ENCODE results near the gene ZNF629. TPM values are rescaled to one million over a fixed set of nuclear protein-coding genes. Genes with fewer than 3 reads are reported as not detected.

Gene ZNF629
- total RNA-seq, 1 experiment from 2014 or later, result 25.3 TPM

GRCh38 chr16:30738984-30739951, 47.7 kb downstream of the ZNF629 start:
- H3K9me3 ChIP-seq (ENCODE audit: low read depth, low read length, poor library complexity, severe bottlenecking), result no peaks in the 10 kb centered on the region
- no peaks in the 10 kb centered on the region for H3K27me3 ChIP-seq (replicated peaks; ENCODE audit: insufficient read depth, low read depth, low read length, poor library complexity)
- no peaks in the 10 kb centered on the region for H3K4me1 ChIP-seq (ENCODE audit: insufficient read depth, low read length, poor library complexity, severe bottlenecking)
- no TSS peak for BruUV-seq (replicated peaks)
- ChIA-PET CTCF (no interaction called here), POLR2A (ENCODE audit: low non-redundant PET) (no interaction called here)
- no peak overlapping the region for H3K27ac ChIP-seq (ENCODE audit: low read depth, low read length, poor library complexity, severe bottlenecking)
- intact Hi-C loops (cut with micrococcal nuclease; ENCODE audit: unreplicated experiment), result no loop called here
- TF ChIP-seq EZH2 (IDR thresholded peaks at IDR 0.05; ENCODE audit: borderline replicate concordance, low read depth, low read length, poor library complexity, severe bottlenecking), result no peak
- TF ChIP-seq, protein P1, sequence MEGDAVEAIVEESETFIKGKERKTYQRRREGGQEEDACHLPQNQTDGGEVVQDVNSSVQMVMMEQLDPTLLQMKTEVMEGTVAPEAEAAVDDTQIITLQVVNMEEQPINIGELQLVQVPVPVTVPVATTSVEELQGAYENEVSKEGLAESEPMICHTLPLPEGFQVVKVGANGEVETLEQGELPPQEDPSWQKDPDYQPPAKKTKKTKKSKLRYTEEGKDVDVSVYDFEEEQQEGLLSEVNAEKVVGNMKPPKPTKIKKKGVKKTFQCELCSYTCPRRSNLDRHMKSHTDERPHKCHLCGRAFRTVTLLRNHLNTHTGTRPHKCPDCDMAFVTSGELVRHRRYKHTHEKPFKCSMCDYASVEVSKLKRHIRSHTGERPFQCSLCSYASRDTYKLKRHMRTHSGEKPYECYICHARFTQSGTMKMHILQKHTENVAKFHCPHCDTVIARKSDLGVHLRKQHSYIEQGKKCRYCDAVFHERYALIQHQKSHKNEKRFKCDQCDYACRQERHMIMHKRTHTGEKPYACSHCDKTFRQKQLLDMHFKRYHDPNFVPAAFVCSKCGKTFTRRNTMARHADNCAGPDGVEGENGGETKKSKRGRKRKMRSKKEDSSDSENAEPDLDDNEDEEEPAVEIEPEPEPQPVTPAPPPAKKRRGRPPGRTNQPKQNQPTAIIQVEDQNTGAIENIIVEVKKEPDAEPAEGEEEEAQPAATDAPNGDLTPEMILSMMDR (conservative IDR thresholded peaks at IDR 0.05; ENCODE audit: low read depth, low read length), result no peak
- no peak for DNase-seq (ENCODE audit: low spot score)
- peaks cover 69% of the 10 kb centered on the region for H3K36me3 ChIP-seq (ENCODE audit: insufficient read depth, low read length, poor library complexity, severe bottlenecking)
- no peak overlapping the region for H3K4me3 ChIP-seq (ENCODE audit: low read depth, low read length, poor library complexity, severe bottlenecking)

- no peak overlapping the region for H3K4me3 ChIP-seq (ENCODE audit: low read depth, low read length, poor library complexity, severe bottlenecking)
- no peak overlapping the region for H3K27ac ChIP-seq (ENCODE audit: low read depth, low read length, poor library complexity, severe bottlenecking)
- H3K9me3 ChIP-seq (ENCODE audit: low read depth, low read length, poor library complexity, severe bottlenecking), result no peaks in the 10 kb centered on the region
- H3K4me1 ChIP-seq (ENCODE audit: insufficient read depth, low read length, poor library complexity, severe bottlenecking), result no peaks in the 10 kb centered on the region
- POLR2A ChIA-PET (ENCODE audit: low non-redundant PET), result no interaction called here
- BruUV-seq (replicated peaks), result TSS peak; percentile 26
- CTCF ChIA-PET, result no interaction called here
- H3K36me3 ChIP-seq (ENCODE audit: insufficient read depth, low read length, poor library complexity, severe bottlenecking), result peaks cover 78% of the 10 kb centered on the region
- TF ChIP-seq, protein P1 (conservative IDR thresholded peaks at IDR 0.05; ENCODE audit: low read depth, low read length), result no peak
- no peak for DNase-seq (ENCODE audit: low spot score)
- intact Hi-C loops (cut with micrococcal nuclease; ENCODE audit: unreplicated experiment), result no loop called here
- H3K27me3 ChIP-seq (replicated peaks; ENCODE audit: insufficient read depth, low read depth, low read length, poor library complexity), result no peaks in the 10 kb centered on the region
Measured at GRCh38 chr16:30737794-30738648, 49.0 kb downstream of the ZNF629 start.

- no peak for TF ChIP-seq EZH2 (IDR thresholded peaks at IDR 0.05; ENCODE audit: borderline replicate concordance, low read depth, low read length, poor library complexity, severe bottlenecking)
- TF ChIP-seq, protein P1 (conservative IDR thresholded peaks at IDR 0.05; ENCODE audit: low read depth, low read length), result no peak
- ChIA-PET POLR2A (ENCODE audit: low non-redundant PET) (no interaction called here), CTCF (no interaction called here)
- no peaks in the 10 kb centered on the region for H3K27me3 ChIP-seq (replicated peaks; ENCODE audit: insufficient read depth, low read depth, low read length, poor library complexity)
- intact Hi-C loops (cut with micrococcal nuclease; ENCODE audit: unreplicated experiment), result no loop called here
- H3K9me3 ChIP-seq (ENCODE audit: low read depth, low read length, poor library complexity, severe bottlenecking), result no peaks in the 10 kb centered on the region
- H3K27ac ChIP-seq (ENCODE audit: low read depth, low read length, poor library complexity, severe bottlenecking), result no peak overlapping the region
- no peak overlapping the region for H3K4me3 ChIP-seq (ENCODE audit: low read depth, low read length, poor library complexity, severe bottlenecking)
- no peak for DNase-seq (ENCODE audit: low spot score)
- no TSS peak for BruUV-seq (replicated peaks)
- no peaks in the 10 kb centered on the region for H3K4me1 ChIP-seq (ENCODE audit: insufficient read depth, low read length, poor library complexity, severe bottlenecking)
- H3K36me3 ChIP-seq (ENCODE audit: insufficient read depth, low read length, poor library complexity, severe bottlenecking), result peaks cover 81% of the 10 kb centered on the region
Measured at GRCh38 chr16:30736995-30737793, 49.8 kb downstream of the ZNF629 start.

All from A673 (cell line).